GM19328 (cell line): Measurements from ENCODE around the gene DNER.
"Not testable (repeated sequence)": the region's sequence is repeated elsewhere in the genome, so short reads cannot be mapped to it uniquely, and the experiment has no call there.

Experiments used
- ATAC-seq: cut with Tn5 transposase; IDR thresholded peaks from one replicate; pipeline ENCODE4 v1.9.1; 2021; ENCODE audit warnings: mild to moderate bottlenecking, moderate library complexity; ENCODE audit not compliant: unreplicated experiment

DNER gene

DNA sequence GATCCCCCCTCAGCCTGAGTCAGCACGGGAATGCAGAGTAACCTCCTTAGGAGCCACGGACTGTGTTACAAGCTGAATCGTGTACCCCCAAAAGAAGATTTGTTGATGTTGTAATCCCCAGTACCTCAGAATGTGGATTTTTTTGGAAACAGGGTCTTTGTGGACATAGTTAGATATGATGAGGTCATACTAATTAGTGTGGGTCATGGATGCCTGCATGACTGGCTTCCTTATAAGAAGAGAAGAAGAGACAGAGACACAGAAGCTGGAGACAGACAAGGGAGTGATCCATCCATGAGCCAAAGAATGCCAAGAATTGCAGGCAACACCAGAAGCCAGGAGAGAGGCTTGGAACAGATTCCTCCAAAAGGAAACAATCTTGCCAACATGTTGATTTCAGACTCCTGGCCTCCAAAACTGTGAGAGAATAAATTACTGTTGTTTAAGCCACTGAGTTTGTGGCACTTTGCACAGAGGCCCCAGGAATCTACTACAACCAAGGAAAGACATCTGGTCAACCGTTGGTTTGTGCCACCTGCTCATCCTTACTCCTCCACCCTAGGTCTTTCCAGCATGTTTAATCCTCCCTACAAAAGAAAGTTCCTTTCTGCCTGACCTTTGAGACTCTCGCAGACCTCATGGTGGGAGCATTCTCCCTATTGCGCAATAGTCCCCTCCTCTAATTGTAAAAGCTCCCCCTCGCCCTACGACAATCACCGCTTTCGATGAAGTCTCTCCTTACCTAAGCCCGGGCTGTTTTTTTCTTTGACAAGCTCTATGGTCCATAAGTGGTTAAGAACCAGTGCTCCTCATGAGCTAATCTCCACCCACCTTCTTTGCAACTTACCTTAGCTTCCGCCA is 91.6 kb downstream of the DNER start:
- no peak for ATAC-seq

DNA sequence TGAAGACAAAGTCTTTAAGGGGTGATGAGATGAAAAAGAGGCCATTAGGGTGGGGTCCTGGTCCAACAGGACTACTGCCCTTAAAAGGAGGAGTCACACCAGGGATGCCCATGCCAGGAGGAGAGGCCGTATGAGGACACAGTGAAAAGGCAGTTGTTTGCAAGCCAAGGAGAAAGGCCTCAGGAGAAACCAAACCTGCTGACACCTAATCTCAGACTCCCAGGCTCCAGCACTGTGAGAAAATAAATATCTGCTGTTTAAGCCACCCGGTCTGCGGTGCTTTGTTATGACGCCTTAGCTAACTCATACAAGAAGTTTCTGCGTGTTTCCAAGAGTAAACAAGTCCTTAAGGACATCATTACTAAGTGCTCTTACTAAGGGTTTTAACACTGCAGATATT is 93.6 kb downstream of the DNER start:
- ATAC-seq: no peak

DNA sequence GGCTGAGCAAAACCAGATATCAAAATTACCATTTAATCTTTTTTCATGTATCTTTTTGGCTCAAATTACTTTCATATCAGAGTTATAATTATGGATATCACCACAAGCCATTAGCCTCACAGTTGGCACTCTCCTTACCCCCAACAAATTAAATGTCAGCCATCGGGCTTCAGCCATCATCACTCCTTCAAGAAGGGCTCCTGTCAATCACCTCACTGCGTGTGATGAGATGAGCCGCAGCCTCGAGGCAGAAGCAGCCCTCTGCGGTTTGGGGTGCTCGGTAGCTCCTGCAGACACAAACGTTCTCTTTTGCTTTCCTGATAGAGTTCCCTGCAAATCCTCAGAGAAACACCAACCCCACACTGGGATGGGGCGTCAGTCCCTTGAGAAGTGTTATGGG is 94.1 kb downstream of the DNER start:
- no peak for ATAC-seq

DNA sequence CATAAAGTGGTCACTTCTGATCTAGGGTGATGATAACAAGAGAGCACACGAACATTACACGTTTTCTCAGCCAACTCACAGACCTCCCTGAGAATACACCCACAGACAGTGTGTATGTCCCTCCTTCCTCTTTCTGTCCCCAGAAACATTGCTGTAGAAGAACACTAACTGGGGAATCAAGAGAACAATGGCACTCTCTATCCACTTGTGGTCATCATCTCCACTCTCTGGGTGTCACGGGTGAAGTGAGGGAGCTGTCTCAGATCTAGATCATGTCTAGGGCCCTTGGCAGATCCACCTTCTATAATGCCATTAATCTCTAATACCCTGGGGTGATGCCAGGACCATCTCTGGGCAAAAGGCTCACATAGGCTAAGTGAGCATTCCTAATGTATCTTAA is 97.9 kb downstream of the DNER start:
- ATAC-seq: no peak

DNA sequence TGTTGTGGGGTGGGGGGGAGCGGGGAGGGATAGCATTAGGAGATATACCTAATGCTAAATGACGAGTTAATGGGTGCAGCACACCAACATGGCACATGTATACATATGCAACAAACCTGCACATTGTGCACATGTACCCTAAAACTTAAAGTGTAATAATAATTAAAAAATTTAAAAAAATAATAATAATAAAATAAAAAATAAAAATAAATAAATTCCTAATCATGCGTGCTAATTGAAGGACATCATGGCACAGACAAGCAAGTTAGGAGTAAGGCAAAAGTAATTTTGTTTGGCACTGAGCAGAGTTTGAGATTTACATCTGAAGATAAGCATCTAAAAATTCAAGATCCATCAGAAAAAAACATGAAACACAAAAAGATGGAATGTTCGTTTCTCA is 100.3 kb downstream of the DNER start:
- ATAC-seq: not testable (repeated sequence)

DNA sequence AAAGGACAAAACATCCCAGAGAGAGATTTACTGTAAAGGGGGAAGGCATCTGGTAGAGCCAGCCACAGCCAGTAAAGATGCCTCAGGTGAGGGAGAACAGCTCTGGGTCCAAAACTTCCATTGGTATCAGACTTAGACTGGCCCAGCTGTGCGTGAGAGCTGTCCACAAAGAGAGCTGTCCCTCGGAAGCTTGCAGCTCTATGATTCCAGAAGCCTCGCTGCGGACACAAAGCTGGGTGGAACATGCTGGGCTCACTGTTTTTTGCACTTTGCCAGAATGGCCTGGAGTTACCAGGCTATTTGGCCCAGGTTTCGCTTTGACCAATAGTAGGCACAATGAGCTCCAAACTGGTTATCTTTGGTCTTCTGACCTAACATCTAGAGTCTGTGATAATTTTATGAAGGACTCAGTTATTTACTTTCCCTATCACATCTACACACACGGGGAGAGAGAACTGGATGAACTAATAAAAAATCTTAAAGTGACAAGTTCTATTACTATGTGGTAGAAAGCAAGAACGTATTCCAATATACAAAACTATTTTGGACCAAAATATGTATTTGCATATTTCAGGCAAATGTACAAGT is 101.9 kb downstream of the DNER start:
- no peak for ATAC-seq

DNA sequence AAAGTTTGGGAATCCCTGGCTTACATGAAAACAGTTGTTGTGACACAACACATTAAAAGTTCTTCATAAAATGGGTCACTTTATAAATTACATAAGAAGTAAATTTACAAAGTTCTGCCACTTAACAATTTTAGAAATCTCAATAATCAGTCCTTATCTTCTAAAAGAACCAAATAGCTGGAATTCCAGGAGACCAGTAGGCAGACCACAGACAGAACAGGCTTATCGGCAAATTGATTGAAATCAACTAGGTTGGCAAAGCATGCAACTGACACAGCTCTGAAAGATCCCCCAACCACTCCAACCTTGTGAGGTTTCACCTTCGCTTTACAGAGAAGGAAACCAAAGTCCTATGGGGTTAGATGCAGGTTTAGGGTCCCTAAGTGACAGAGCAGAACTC is 103.0 kb downstream of the DNER start:
- ATAC-seq: no peak

DNA sequence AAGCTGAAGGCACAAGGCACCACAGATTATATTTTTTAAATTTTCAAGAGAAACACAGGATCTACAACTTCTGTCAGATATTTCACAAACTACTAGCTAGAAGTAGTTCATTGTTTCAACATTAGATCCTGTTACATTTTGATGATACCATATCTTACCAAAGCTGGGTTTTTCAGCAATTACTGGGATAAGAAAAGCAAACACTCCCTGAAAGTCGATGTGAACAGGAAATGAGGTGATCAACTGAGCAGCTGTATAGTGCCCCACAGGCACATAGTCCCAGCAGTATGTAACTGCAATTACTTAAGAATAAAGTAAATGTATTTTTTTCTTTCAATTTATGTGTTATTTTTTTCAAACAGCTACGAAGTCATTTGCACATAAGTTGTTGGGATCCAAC is 103.5 kb downstream of the DNER start:
- ATAC-seq: no peak

DNA sequence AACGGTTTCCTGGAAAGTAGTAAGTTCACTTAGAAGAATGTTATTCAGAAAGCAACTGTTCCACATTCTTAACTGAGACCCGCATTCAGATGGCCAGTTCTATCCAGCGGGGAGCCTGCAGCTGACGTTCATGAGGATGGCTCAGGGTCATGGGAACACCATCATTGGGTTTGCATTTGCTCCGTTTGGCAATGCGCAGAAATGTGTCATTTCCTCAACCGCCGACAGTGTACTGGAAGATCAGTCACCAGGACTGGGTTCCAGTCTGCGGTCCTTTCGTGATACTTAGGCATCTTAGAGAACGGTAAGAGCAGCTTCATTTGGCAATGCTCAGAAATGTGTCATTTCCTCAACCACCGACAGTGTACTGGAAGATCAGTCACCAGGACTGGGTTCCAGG is 104.0 kb downstream of the DNER start:
- no peak for ATAC-seq

DNA sequence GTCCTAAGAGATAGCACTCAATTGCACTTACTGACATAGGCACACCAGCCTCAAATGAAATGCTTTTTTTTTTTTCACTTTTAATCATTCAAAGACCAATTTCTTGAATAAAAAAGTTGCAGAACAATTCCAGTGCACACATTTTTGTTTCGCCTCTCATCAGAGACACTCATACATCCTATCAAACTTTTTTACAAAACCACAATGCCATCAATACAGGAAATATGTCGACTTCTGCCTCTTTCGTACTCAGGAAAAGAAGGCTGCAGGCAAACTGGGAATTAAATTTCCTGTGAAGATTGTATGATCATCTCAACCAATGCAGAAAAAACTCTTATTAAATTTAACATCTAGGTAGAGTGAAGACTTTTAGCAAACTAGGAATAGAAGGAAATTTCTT is 112.4 kb downstream of the DNER start:
- ATAC-seq: no peak

DNA sequence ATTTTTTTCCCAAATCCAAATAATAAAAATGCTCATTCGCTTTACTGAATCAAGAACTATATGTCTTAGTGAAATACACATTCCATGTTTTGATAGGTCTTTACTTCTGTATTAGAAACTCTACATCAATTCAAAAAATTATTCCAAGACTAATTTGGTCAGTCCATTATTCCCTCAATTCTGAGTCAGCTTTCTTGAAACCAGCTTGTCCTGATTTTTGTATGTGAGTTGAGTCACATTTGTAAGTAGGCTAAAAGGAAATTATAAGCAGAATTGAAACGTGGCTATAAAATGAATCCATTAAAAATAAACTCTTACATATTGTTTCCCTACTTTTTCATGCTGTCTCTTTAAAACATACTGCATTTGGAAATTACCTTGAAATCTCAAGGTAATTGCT is 113.0 kb downstream of the DNER start:
- no peak for ATAC-seq

DNA sequence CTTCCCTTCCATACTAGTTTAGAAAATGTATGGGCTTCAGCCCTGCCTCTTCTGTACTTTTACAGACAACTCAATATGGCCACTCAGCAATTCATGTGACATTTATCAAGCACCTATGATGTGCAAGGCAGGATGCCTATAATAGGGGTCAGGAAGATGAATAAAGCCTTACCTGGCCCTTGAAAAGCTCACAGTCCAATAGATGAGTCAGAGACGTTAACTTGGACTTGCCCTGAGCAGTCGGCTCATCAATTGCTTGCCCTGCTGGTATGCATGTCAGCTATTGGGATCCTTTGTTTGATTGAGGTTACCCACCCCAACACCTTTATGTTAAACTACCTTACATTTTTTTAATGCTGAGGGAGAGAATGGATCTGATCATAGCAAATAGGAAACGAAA is 116.1 kb downstream of the DNER start:
- ATAC-seq: no peak

DNA sequence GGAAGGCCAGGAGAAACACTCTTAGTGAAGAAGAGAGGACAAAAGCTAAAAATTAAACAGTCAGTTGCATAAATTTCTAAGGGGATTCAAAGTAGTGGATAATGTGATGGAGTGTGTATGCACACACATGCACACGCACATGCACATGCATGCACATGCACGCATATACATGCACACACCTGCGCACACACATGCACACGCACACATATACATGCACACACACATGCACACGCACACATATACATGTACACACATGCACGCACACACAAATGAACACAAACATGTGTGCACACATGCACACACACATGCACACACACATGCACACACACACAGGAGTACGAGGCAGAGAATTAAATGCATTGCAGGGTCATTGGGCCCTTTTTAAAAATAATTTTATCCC is 117.6 kb downstream of the DNER start:
- ATAC-seq: no peak

DNA sequence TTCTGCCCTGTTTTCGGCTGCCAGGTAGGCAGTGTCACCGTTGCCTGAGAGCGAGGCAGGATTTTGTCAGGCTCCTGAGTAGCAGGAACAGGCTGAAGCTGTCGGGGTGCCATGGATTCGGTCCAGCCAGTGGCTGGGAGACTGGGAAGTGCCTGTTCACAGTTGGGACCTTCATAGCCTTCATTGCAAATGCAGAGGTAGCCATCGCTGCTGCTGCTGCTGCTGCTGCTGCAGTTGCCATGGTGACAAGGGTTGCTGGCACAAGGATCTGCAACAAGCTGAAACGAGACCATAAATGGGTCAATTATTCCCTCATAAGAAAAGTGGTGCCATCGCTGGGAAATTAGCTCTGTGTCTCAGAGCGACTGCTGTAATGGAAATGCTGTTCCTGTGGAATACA is 122.7 kb downstream of the DNER start:
- ATAC-seq: no peak

DNA sequence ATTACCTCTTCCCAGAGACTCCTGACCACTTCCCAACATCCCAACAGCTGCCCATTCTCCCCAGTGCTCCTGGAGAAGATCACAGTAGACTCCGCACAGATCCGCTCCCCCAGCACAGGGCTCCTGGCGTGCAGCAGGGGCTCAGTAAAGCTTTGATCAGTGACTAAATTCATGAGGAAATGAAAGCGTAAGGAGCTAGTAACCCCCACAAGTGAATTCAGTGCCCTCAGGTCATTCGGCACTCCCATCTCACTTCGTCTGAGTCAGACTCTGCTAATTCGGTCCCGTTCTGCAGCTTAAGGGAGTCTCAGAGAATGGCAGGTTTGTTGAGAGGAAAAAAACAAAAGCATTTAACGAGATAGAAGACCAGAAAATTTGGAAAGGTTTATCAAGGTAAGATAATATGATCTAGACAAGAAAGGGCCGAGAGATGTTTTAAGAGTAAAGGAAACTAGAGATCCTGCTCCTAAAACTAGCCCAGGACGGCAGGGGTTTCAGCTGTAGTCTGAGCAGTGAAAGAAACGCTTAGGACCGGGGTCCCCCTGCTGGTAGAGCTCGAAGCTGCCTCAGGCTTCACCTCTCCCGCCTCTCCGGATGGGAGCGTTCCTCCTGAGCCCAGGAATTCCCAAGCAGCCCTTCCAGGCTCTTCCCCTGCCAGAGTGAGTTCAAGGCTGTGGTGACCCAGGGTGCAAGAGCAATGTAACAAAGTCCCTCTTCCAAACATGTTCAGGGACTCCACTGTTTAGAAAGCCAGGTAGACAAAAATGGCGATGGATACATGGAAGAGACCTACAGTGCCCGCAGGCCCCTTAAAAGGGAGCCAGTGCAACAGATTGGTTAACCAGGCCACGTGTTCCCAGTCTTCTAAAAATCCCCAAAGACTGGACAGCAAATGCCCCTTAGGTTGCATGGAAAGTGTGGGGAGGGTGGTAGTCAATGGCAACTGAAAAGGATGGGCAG is 127.3 kb downstream of the DNER start:
- ATAC-seq: peak; percentile 81

DNA sequence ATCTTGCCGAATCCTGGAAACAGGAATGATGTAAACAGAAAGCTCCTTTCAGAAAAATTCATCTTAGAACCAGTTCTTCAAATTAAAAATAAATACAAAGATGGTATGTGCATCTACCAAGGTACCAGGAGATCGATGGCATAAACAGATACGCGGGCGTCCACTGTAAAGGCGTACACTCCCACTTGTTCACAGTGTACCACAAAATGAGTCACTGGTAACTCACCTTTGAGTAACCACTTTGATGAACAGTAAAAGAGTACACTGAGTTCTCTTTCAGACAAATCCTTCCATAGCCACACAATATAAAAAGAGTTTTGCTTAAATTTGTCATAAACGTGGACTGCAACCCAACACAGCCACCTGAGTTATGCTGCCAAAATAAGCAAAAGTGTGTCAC is 128.3 kb downstream of the DNER start:
- ATAC-seq: no peak

DNA sequence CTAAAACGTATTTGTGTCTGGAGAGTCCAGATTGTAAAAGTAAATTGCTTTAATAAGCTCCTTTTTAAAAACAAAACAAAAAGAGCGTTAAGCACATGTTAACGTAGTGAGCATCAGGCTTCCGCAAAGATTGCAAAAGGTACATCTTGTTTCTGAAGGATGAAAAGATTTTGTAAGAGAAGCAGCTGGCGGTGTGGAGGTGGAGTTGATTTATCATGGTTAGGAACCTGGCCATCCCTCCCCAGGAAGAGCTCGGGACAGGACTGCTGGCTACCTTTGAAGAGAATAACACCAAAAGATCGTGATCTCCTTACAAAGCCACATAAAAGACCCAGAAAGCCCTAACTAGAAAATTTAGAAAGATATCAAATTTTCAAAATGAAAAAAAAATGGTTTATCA is 132.2 kb downstream of the DNER start:
- no peak for ATAC-seq

DNA sequence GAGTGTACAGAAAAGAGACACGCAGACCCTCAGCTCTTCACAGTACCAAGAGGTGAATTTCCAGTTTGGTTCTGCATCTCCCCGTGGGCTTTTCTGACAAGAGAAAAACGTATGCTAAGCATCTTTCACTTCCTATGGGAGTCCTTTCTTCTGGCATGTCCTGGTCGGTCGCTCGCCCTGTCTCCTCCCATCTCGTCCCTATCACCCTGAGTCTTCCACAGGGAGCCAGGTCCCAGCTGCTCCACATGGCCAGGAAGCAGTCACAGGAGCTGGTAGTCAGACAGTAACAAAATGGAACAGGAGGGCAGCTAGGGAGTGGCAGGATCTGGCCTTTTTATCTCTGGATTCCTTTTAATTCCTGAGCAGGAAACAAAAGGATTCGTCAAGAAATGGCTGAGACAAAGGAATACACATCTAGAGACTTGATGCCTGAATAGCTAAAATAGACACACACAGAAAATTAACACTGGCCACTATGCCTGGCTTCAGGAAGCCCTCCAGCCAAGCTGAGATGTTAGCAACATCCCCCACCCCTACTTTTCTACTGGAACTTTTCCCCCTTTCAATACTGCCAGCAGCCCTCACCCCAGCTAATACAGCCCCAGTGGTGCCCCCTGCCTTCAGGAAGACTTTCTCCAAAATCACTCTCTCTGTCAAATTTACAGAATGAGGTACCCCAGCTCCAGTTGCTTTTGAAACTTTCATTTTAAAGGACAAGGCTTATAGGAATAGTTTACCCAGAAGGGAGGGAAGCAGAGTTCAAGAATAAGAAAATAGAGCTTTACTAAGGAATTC is 136.1 kb downstream of the DNER start:
- no peak for ATAC-seq

DNA sequence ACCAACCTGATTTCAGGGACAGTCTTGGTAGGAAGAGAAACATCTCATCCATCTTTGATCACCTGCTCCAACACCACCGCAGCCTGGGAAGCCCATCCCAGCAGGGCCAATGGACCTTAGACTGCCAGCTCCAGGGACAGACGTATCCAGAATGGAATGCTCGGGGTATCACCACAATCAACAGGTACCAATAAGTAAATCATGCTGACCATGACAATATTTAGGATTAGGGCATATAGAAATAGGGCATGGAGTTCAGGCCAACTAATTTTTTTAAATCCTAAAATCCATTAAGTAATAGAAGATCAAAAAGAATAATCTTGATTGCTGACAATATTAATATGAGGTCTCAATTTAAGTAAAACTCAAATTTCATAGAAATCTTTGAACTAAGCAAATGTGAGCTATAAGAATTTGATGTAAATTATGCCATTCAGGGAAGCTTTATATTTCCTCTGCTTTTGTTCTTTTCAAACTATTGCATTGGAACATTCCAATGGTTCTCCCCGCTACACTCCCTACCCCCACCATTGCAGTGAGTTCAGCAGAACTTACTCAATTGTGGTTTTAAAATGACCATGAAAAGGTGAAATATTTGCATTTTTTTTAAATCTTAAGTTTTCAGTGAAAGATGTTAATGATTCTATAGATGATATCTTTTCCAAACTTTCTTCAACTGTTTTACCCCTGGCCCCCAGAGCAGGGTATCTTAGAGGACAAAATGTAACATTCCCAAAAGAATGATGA is 138.6 kb downstream of the DNER start:
- ATAC-seq: no peak
